GM19240 (cell line): ENCODE measurements around the gene KIF4B.

Source experiments
- DNase-seq: peaks from one replicate; pipeline ENCODE4 v3.0.0; 2011; ENCODE audit warnings: low spot score; ENCODE audit not compliant: insufficient read length

The KIF4B gene

DNA sequence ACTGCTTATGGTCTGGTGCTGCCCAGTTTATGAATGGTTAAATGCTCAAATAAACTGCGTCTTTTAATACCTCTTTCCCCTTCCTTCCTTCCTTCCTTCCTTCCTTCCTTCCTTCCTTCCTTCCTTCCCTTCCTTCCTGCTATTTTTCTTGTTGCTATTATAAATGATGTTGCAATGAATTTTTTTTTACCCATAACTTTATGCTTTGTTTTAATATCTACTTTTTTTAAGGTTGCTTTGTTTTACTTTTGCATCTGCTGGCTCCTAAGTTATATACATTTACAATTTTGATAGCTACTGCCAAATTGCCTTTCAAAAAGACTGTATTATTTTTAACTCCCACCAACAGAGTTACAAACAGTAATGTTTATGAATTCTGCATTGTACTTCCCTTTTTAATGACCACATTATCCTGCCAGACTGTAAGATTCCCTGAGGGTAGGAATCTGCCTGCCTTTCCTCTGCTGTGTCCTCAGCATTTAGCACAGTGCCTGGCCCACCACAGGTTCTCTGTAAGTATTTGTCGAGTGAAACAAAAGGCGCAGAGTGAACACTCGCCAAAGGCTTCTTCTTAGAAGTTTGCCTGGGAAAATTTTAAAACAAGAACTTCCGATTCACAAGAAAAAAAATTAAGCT, 36.9 kb downstream of the KIF4B start:
- no peak for DNase-seq

DNA sequence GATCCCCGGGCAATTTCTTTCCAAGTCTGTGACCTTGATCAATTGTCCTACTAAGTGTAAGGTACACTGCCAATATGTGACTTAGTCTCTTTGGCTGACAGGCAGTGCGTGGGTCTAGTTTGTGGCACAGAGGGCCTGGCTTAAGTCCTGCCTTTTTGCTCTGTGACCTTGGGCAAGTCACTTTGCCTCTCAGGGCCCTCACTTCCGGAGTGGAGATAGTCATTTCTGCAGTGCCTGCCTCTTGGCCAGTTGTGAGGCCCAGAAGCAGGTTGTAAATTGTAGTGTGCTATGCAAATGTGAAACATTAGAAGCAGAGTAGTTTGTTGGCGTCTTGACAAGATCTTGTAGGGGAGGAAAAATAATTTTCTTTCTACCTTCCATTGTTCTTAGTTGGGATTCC, 39.0 kb downstream of the KIF4B start:
- no peak for DNase-seq

DNA sequence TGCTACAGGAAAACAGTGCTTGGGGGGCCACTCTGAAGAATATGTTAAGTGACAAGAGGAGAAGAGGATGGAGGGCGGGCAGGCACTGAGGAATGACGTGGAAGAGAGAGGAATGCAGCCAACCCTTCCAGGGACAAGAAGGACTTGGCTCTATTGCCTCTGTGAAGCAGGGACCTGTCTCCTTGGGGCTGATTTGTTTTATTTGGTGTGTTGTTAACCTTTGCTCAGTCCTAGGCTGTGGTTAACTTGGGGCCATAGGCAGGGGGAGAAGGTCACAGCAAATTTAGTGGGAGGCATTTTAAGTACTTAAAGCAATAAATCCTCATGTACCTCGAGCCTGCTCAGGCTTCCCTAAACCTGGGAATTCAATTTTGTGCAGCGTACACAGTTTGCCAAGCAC, 39.9 kb downstream of the KIF4B start:
- DNase-seq, result no peak

DNA sequence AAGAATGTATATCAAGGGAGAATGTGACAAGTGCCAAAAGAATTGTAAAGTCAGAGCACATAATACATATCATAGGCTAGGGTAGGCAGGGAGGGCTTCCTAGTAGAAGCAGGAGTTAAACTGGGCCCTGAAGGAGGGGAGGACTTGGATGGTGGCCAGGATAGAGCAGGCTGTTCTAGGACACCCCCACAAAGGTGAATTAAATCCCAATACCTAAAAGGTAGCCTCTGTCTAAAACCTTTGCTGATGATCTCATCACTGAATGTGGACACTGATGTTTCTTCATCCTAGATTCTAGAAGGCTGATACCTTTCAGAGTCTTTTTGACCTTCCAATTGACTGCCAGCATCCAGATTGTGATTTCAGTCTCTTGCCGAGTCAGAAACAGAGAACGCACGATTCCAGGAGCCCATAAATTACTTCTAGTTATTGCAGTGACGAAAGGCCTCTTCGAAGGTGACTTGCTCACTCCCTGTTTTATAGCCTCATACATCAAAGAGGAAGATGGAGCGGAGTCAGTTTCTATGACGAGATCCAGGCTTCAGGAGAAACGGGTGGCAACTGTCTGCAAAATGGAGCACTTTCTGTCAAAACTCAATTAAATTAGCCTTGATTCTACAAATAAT, 43.2 kb downstream of the KIF4B start:
- DNase-seq, result no peak

DNA sequence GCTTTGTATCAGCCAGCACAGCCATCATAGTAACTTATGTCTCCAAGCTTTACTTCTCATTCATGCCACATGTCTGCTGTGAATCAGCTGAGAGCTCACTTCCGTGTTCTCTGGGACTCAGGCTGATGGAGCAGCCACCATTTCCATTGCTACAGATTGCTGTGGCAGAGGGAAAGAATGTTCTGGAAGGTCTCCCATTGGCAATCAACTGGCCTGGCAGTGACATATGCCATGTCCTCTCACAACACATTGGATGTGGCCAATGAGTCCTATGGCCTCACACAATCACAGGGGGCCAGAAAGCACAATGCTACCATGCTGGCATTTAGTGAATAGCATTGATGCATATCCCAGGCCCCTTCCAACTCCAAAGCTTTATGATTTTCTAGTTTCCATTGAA, 44.1 kb downstream of the KIF4B start:
- no peak for DNase-seq

DNA sequence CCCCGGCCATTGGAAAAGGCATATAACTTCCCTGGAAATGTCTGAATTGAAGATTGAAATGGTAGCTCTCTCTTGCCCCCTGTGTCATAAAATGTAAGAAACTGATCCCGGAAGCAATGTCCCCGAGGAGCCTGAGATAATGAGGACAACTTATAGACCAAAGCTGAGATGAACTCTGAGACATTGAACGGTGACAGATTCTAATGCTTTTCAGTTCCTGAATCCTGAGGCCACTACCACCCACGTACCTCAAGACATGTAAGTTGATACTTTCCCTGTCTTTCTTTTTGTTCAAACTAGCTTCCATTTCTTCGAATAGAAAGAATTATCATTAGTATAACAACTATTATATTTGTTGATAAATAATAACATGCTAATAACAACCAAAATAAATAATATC, 51.0 kb downstream of the KIF4B start:
- DNase-seq, result no peak

DNA sequence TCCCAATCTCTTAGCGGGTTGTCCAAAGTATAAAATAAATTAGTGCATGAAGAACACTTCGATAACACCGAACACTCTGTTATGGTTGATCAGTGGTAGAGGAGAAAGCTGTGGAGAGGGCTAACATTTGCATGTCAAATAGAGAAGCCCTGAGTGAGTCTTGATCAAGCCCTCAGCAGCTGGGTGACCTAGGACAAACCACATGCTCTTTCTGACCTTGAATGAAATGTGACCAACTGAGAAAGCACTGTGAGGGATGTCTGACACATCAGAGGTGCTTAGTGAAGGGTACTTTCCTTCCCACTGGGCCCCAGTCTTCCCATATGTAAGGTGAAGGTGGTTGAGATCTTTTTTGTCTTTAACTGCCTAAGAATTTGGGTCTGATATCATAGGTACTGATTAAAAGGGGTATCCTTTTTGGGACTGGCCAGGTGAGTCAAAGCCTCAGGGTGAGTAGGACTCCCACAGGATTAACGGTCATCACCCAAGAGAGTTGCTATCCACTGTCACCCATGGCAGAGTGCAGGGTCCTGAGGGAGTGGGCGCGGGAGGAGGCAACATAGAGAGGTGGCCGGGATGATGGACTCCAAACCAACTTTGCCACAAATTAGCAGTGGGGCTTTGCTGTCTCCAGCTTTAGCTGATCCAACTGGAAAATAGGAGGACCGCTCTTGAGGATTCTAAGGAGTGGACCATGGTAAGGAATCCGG, 53.5 kb downstream of the KIF4B start:
- no peak for DNase-seq
